Endothelial cell of hepatic sinusoid (primary cell): Measurements from ENCODE around the gene LRIG2.
"Not testable (repeated sequence)": the region's sequence is repeated elsewhere in the genome, so short reads cannot be mapped to it uniquely, and the experiment has no call there.

Experiments used
- in situ Hi-C: cut with HindIII; loops from 2 replicates; pipeline ENCODE4 v1.10.0; 2017; ENCODE audit warnings: low sequenced_read_pairs

LRIG2 gene

GRCh38 chr1:113072757-113073478 is at the start of gene LRIG2:
TSS of gene LRIG2 (plus strand) at chr1:113073198. CDS start at chr1:113073407, 209 bp downstream.
- in situ Hi-C loops, result no loop called here

GRCh38 chr1:113023316-113023715 is 49.7 kb upstream of the LRIG2 start:
- in situ Hi-C loops, result not testable (repeated sequence)

GRCh38 chr1:113027007-113027406 is 46.0 kb upstream of the LRIG2 start:
- in situ Hi-C loops, result no loop called here

GRCh38 chr1:113027449-113027848 is 45.5 kb upstream of the LRIG2 start:
- in situ Hi-C loops, result no loop called here

GRCh38 chr1:113029822-113030221 is 43.2 kb upstream of the LRIG2 start:
- in situ Hi-C loops, result loop anchor here (5.0 kb wide), 1 partner anchor 313 kb away; the partner anchor contains the start of gene PPM1J

GRCh38 chr1:113031171-113031933 is 41.6 kb upstream of the LRIG2 start:
- in situ Hi-C loops, result loop anchor here (5.0 kb wide), 1 partner anchor 314 kb away; the partner anchor contains the start of gene PPM1J

GRCh38 chr1:113035086-113035485 is 37.9 kb upstream of the LRIG2 start:
- in situ Hi-C loops, result no loop called here

GRCh38 chr1:113036639-113037321 is 36.2 kb upstream of the LRIG2 start:
- in situ Hi-C loops, result no loop called here

- in situ Hi-C loops, result loop anchor here (5.0 kb wide), 1 partner anchor 163 kb away; no protein-coding TSS in a partner anchor
Measured at GRCh38 chr1:113040041-113040440, 33.0 kb upstream of the LRIG2 start.

GRCh38 chr1:113040718-113041412 is 32.1 kb upstream of the LRIG2 start:
- in situ Hi-C loops, result loop anchor here (5.0 kb wide), 1 partner anchor 164 kb away; no protein-coding TSS in a partner anchor

- in situ Hi-C loops, result loop anchor here (5.0 kb wide), 1 partner anchor 164 kb away; no protein-coding TSS in a partner anchor
Measured at GRCh38 chr1:113041569-113042284, 31.3 kb upstream of the LRIG2 start.

GRCh38 chr1:113042285-113043143 is 30.5 kb upstream of the LRIG2 start:
- in situ Hi-C loops, result loop anchor here (5.0 kb wide), 1 partner anchor 165 kb away; no protein-coding TSS in a partner anchor

GRCh38 chr1:113043144-113043488 is 29.9 kb upstream of the LRIG2 start:
- in situ Hi-C loops, result loop anchor here (5.0 kb wide), 1 partner anchor 166 kb away; no protein-coding TSS in a partner anchor

GRCh38 chr1:113046569-113046968 is 26.4 kb upstream of the LRIG2 start:
- in situ Hi-C loops, result no loop called here

- in situ Hi-C loops, result no loop called here
Measured at GRCh38 chr1:113048064-113048463, 24.9 kb upstream of the LRIG2 start.

- in situ Hi-C loops, result loop anchor here (10.0 kb wide), 1 partner anchor 61 kb away; no protein-coding TSS in a partner anchor
Measured at GRCh38 chr1:113053344-113054126, 19.5 kb upstream of the LRIG2 start.

- in situ Hi-C loops, result loop anchor here (10.0 kb wide), 1 partner anchor 59 kb away; no protein-coding TSS in a partner anchor
Measured at GRCh38 chr1:113055570-113055969, 17.4 kb upstream of the LRIG2 start.

GRCh38 chr1:113057006-113057405 is 16.0 kb upstream of the LRIG2 start:
- in situ Hi-C loops, result loop anchor here (10.0 kb wide), 1 partner anchor 58 kb away; no protein-coding TSS in a partner anchor
